ENCODE data around the gene COG5. TPM values are rescaled to one million over a fixed set of nuclear protein-coding genes. Genes with fewer than 3 reads are reported as not detected.

Gene COG5
- total and polyA plus RNA-seq, 2 experiments from 2014 or later = 15.8 to 53.5 TPM

DNA sequence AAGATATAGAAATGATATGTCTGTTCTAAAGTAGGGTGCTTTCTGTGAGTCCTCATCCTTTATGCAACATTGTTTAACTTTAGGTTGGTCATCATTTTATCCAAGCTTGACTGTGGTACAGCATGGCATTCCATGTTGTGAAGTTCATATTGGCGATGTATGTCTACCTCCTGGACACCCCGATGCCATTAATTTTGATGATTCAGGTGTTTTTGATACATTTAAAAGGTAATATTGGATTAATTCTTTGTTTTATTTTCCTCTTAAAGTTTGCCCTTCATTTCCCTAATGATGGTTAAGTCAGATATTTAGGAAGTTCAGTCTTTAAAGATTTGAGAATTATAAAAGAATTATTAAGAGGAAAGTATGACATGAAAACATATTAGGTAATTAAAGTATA lies 373.6 kb downstream of the COG5 start:
- Histone ChIP-seq H3K9me2 (replicated peaks; ENCODE audit: insufficient read depth) (no peaks in the 10 kb centered on the region), H3K4me3 (no peak overlapping the region), H3K4me1 (ENCODE audit: insufficient read depth) (no peaks in the 10 kb centered on the region), H4K20me1 (ENCODE audit: insufficient read depth, poor library complexity, severe bottlenecking) (no peaks in the 10 kb centered on the region), H2AFZ (no peak overlapping the region), H3K27me3 (no peaks in the 10 kb centered on the region), H3K36me3 (replicated peaks; ENCODE audit: insufficient read depth, low read depth) (no peaks in the 10 kb centered on the region), H3K27ac (no peak overlapping the region), H3K79me2 (peaks cover 2% of the 10 kb centered on the region), H3K9me3 (ENCODE audit: low read depth) (no peaks in the 10 kb centered on the region), H3K4me2 (no peak overlapping the region)
- TF ChIP-seq EZH2 (IDR thresholded peaks at IDR 0.05; ENCODE audit: borderline replicate concordance) (no peak), EZH2phosphoT487 (IDR thresholded peaks at IDR 0.05; ENCODE audit: low read depth, severe bottlenecking, unreplicated experiment) (no peak)
- TF ChIP-seq, protein P1, sequence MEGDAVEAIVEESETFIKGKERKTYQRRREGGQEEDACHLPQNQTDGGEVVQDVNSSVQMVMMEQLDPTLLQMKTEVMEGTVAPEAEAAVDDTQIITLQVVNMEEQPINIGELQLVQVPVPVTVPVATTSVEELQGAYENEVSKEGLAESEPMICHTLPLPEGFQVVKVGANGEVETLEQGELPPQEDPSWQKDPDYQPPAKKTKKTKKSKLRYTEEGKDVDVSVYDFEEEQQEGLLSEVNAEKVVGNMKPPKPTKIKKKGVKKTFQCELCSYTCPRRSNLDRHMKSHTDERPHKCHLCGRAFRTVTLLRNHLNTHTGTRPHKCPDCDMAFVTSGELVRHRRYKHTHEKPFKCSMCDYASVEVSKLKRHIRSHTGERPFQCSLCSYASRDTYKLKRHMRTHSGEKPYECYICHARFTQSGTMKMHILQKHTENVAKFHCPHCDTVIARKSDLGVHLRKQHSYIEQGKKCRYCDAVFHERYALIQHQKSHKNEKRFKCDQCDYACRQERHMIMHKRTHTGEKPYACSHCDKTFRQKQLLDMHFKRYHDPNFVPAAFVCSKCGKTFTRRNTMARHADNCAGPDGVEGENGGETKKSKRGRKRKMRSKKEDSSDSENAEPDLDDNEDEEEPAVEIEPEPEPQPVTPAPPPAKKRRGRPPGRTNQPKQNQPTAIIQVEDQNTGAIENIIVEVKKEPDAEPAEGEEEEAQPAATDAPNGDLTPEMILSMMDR (IDR thresholded peaks at IDR 0.05; ENCODE audit: poor library complexity) = no peak
- WGBS (ENCODE audit: low lambda C conversion rate, missing lambda C conversion rate) = 96% methylated on average over 2 of the region's 2 CpGs
- no peak for DNase-seq (ENCODE audit: low spot score)

DNA sequence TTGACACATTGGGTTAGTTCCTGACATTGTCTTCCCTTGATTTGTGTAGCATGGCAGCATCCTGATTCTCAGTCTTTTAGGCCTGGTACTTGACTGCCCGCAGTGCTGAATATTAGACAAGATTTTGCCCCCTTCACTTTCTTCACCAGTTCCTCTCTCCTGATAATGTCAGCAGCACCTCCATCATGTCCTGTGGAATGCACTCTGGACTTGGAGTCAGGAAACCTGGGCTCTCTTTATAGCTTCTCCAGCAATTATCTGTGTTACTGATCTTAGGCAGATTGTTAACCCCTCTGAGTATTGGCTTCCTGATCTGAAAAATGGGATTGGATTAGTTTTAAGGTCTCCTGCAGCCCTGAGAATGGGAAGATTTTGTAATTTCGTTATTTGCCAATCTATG lies 375.9 kb downstream of the COG5 start:
- H3K4me1 ChIP-seq (ENCODE audit: insufficient read depth) = no peaks in the 10 kb centered on the region
- 79% methylated on average over 2 of the region's 2 CpGs for WGBS (ENCODE audit: low lambda C conversion rate, missing lambda C conversion rate)
- H3K9me3 ChIP-seq (ENCODE audit: low read depth) = no peaks in the 10 kb centered on the region
- TF ChIP-seq EZH2phosphoT487 (IDR thresholded peaks at IDR 0.05; ENCODE audit: low read depth, severe bottlenecking, unreplicated experiment) = no peak
- TF ChIP-seq, protein P1 (IDR thresholded peaks at IDR 0.05; ENCODE audit: poor library complexity) = no peak
- no peak for TF ChIP-seq EZH2 (IDR thresholded peaks at IDR 0.05; ENCODE audit: borderline replicate concordance)
- H2AFZ ChIP-seq = no peak overlapping the region
- H3K4me2 ChIP-seq = no peak overlapping the region
- H3K79me2 ChIP-seq = peaks cover 11% of the 10 kb centered on the region
- H3K4me3 ChIP-seq = no peak overlapping the region
- DNase-seq (ENCODE audit: low spot score) = no peak
- no peak overlapping the region for H3K27ac ChIP-seq
- no peaks in the 10 kb centered on the region for H3K27me3 ChIP-seq
- H3K9me2 ChIP-seq (replicated peaks; ENCODE audit: insufficient read depth) = no peaks in the 10 kb centered on the region
- no peaks in the 10 kb centered on the region for H4K20me1 ChIP-seq (ENCODE audit: insufficient read depth, poor library complexity, severe bottlenecking)
- H3K36me3 ChIP-seq (replicated peaks; ENCODE audit: insufficient read depth, low read depth) = no peaks in the 10 kb centered on the region

DNA sequence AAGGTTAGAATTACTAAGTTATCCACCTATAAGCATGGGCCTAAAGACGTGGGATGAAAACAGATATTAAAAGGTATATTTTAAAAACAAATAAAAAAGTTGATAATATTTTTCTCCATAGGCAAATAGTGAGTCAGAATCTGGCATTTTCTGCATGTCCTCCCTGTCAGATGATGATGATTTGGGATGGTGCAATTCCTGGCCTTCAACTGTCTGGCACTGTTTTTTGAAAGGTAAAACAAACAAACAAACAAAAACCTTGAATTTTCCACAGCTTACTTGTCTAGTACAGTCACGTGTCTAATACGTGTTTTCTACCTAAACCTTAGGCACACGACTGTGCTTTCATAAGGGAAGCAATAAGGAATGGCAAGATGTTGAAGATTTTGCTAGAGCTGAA lies 377.5 kb downstream of the COG5 start:
- Histone ChIP-seq H2AFZ (no peak overlapping the region), H3K79me2 (peaks cover 25% of the 10 kb centered on the region), H3K4me3 (no peak overlapping the region), H3K9me3 (ENCODE audit: low read depth) (no peaks in the 10 kb centered on the region), H3K9me2 (replicated peaks; ENCODE audit: insufficient read depth) (no peaks in the 10 kb centered on the region), H3K27ac (no peak overlapping the region), H3K4me1 (ENCODE audit: insufficient read depth) (no peaks in the 10 kb centered on the region), H3K36me3 (replicated peaks; ENCODE audit: insufficient read depth, low read depth) (no peaks in the 10 kb centered on the region), H3K4me2 (no peak overlapping the region), H3K27me3 (no peaks in the 10 kb centered on the region), H4K20me1 (ENCODE audit: insufficient read depth, poor library complexity, severe bottlenecking) (no peaks in the 10 kb centered on the region)
- TF ChIP-seq, protein P1 (IDR thresholded peaks at IDR 0.05; ENCODE audit: poor library complexity) = no peak
- TF ChIP-seq EZH2phosphoT487 (IDR thresholded peaks at IDR 0.05; ENCODE audit: low read depth, severe bottlenecking, unreplicated experiment) (no peak), EZH2 (IDR thresholded peaks at IDR 0.05; ENCODE audit: borderline replicate concordance) (no peak)
- 94% methylated on average over 4 of the region's 4 CpGs for WGBS (ENCODE audit: low lambda C conversion rate, missing lambda C conversion rate)
- DNase-seq (ENCODE audit: low spot score) = no peak

DNA sequence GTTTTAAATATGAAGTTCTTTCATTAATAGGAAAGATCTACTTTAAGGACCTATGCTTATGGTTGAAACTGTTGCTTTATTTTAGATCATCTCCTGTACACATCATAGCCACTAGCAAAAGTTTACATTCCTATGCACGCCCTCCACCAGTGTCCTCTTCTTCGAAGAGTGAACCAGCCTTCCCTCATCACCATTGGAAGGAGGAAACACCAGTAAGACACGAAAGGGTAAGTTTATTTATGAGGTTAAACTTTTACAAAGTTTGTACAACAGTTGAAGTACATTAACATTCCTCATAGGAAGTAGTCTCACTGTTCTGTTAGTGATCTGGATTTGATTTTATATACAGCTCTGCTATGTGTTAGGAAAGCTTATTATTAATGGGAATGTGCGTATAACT lies 378.0 kb downstream of the COG5 start:
- Histone ChIP-seq H3K27me3 (no peaks in the 10 kb centered on the region), H3K9me3 (ENCODE audit: low read depth) (no peaks in the 10 kb centered on the region), H3K9me2 (replicated peaks; ENCODE audit: insufficient read depth) (no peaks in the 10 kb centered on the region), H2AFZ (no peak overlapping the region), H3K4me1 (ENCODE audit: insufficient read depth) (peaks cover 5% of the 10 kb centered on the region), H3K4me3 (no peak overlapping the region), H3K36me3 (replicated peaks; ENCODE audit: insufficient read depth, low read depth) (no peaks in the 10 kb centered on the region), H3K4me2 (no peak overlapping the region), H3K79me2 (peaks cover 30% of the 10 kb centered on the region), H4K20me1 (ENCODE audit: insufficient read depth, poor library complexity, severe bottlenecking) (peaks cover 1% of the 10 kb centered on the region), H3K27ac (no peak overlapping the region)
- 61% methylated on average over 4 of the region's 4 CpGs for WGBS (ENCODE audit: low lambda C conversion rate, missing lambda C conversion rate)
- TF ChIP-seq EZH2phosphoT487 (IDR thresholded peaks at IDR 0.05; ENCODE audit: low read depth, severe bottlenecking, unreplicated experiment) = no peak
- TF ChIP-seq, protein P1 (IDR thresholded peaks at IDR 0.05; ENCODE audit: poor library complexity) = no peak
- TF ChIP-seq EZH2 (IDR thresholded peaks at IDR 0.05; ENCODE audit: borderline replicate concordance) = no peak
- DNase-seq (ENCODE audit: low spot score) = no peak
